OCI-LY1 (cell line): ENCODE data around the gene ANK3.

Experiments
- H2AFZ ChIP-seq: fragments of 200-600 bp; sonication (generic), shearing (Covaris generic); 2 replicates; pipeline ENCODE4 v1.6.0; 2014; ENCODE audit warnings: antibody characterized with exemption, mild to moderate bottlenecking, low read length
- H3F3A ChIP-seq: fragments of 200-600 bp; sonication (generic), shearing (Covaris generic); 2 replicates; pipeline ENCODE4 v1.6.0; 2014; ENCODE audit warnings: mild to moderate bottlenecking, antibody characterized with exemption, low read length, moderate library complexity; ENCODE audit not compliant: insufficient read depth
- H3K27ac ChIP-seq: fragments of 200-600 bp; sonication (generic); 2 replicates; pipeline ENCODE4 v1.5.1; 2014; ENCODE audit warnings: low read length, mixed run types, mild to moderate bottlenecking, low read depth; ENCODE audit not compliant: poor library complexity, severe bottlenecking
- H3K27me3 ChIP-seq: fragments of 200-600 bp; sonication (generic); 2 replicates; pipeline ENCODE4 v1.6.0; 2014; ENCODE audit warnings: antibody characterized with exemption, mild to moderate bottlenecking, low read length, moderate library complexity; ENCODE audit not compliant: insufficient read depth
- H3K36me3 ChIP-seq: fragments of 200-600 bp; sonication (generic); 2 replicates; pipeline ENCODE4 v1.6.1; 2014; ENCODE audit warnings: mild to moderate bottlenecking, antibody characterized with exemption, low read length, moderate library complexity, mixed read lengths; ENCODE audit not compliant: insufficient read depth
- H3K4me1 ChIP-seq: fragments of 200-600 bp; sonication (generic); 2 replicates; pipeline ENCODE4 v1.5.1; 2014; ENCODE audit warnings: mild to moderate bottlenecking, low read length, moderate library complexity; ENCODE audit not compliant: insufficient read depth, severe bottlenecking
- H3K4me2 ChIP-seq: fragments of 200-600 bp; sonication (generic), shearing (Covaris generic); 2 replicates; pipeline ENCODE4 v1.6.1; 2014; ENCODE audit warnings: low read length
- H3K4me3 ChIP-seq: fragments of 200-600 bp; sonication (generic); 2 replicates; pipeline ENCODE4 v1.5.1; 2014; ENCODE audit warnings: low read length, low read depth, mild to moderate bottlenecking, mixed read lengths; ENCODE audit not compliant: poor library complexity, severe bottlenecking
- H3K79me2 ChIP-seq: fragments of 200-600 bp; shearing (Covaris generic); 2 replicates; pipeline ENCODE4 v1.6.1; 2016; ENCODE audit warnings: mixed run types, low read length, mixed read lengths; ENCODE audit not compliant: insufficient read depth
- H3K9ac ChIP-seq: fragments of 200-600 bp; sonication (generic), shearing (Covaris generic); 2 replicates; pipeline ENCODE4 v1.6.1; 2014; ENCODE audit warnings: mild to moderate bottlenecking, low read length, mixed read lengths
- H3K9me2 ChIP-seq: fragments of 200-600 bp; sonication (generic), shearing (Covaris generic); 2 replicates; pipeline ENCODE4 v1.6.1; 2014; ENCODE audit warnings: low read depth, mild to moderate bottlenecking, low read length, mixed read lengths
- H3K9me3 ChIP-seq: fragments of 200-600 bp; shearing (Covaris generic); 2 replicates; pipeline ENCODE4 v1.6.1; 2014; ENCODE audit warnings: low read length, mixed read lengths
- H4K20me1 ChIP-seq: fragments of 200-600 bp; sonication (generic), shearing (Covaris generic); 2 replicates; pipeline ENCODE4 v1.6.0; 2016; ENCODE audit warnings: mild to moderate bottlenecking, low read length; ENCODE audit not compliant: insufficient read depth
- EZH2 ChIP-seq: fragments of 200-600 bp; sonication (generic), shearing (Covaris generic); IDR thresholded peaks from 2 replicates; pipeline ENCODE4 v1.8.0; 2017; ENCODE audit warnings: borderline replicate concordance, mixed run types, mild to moderate bottlenecking, antibody characterized with exemption, low read length, moderate library complexity, mixed read lengths
- TF ChIP-seq, protein P1 (sequence below): fragments of 200-600 bp; sonication (generic), shearing (Covaris generic); IDR thresholded peaks from 2 replicates; pipeline ENCODE4 v1.5.1; 2017; ENCODE audit warnings: mild to moderate bottlenecking, antibody characterized with exemption, low read length, moderate library complexity, mixed read lengths

The ANK3 gene

DNA sequence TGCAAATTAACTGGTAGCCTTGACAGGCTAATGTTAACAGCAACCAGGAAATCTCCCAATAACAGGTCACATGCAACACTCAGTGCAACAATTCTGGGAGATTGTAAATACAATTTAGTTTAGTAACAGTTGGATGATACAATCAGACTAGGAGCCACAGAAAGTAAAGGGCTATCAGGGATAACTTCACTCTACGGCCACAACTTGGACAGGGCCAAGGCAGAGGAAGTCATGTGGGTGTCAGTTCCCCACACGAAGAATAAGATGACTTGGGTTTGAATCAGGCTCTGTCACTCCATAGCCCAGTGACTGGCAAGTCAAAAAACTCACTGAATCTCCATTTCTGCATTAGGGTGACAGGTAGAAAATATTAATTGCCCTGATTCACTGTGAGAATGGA, 266.0 kb downstream of the ANK3 start:
- Histone ChIP-seq H3K9me3 (no peaks in the 10 kb centered on the region), H3K4me1 (no peaks in the 10 kb centered on the region), H3K27me3 (no peaks in the 10 kb centered on the region), H3K36me3 (no peaks in the 10 kb centered on the region), H3K4me2 (no peak overlapping the region), H4K20me1 (no peaks in the 10 kb centered on the region), H3F3A (no peaks in the 10 kb centered on the region), H3K79me2 (no peaks in the 10 kb centered on the region), H3K9ac (no peak overlapping the region), H3K9me2 (no peaks in the 10 kb centered on the region), H3K27ac (no peak overlapping the region), H2AFZ (no peak overlapping the region), H3K4me3 (no peak overlapping the region)
- TF ChIP-seq, protein P1, sequence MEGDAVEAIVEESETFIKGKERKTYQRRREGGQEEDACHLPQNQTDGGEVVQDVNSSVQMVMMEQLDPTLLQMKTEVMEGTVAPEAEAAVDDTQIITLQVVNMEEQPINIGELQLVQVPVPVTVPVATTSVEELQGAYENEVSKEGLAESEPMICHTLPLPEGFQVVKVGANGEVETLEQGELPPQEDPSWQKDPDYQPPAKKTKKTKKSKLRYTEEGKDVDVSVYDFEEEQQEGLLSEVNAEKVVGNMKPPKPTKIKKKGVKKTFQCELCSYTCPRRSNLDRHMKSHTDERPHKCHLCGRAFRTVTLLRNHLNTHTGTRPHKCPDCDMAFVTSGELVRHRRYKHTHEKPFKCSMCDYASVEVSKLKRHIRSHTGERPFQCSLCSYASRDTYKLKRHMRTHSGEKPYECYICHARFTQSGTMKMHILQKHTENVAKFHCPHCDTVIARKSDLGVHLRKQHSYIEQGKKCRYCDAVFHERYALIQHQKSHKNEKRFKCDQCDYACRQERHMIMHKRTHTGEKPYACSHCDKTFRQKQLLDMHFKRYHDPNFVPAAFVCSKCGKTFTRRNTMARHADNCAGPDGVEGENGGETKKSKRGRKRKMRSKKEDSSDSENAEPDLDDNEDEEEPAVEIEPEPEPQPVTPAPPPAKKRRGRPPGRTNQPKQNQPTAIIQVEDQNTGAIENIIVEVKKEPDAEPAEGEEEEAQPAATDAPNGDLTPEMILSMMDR: no peak
- TF ChIP-seq EZH2: no peak

DNA sequence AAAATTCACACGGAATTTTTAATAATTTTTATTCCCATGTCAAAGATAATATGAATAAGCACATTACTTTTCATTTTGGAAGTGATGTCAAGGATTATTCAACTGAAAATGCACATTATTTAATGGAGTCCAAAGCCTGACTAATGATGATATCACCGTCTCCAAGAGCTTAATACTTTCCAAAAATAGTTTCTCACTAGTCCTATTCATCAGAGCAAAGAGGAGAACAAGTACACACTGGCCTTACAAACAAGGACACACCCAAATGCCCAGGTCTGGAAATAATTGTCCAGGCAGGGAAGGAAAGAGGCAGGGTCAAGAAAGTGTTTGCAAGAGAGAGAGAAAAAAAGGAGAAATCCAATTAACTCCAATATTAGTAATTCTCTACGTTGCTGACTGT, 266.5 kb downstream of the ANK3 start:
- TF ChIP-seq, protein P1: no peak
- Histone ChIP-seq H3F3A (no peaks in the 10 kb centered on the region), H3K36me3 (no peaks in the 10 kb centered on the region), H3K79me2 (no peaks in the 10 kb centered on the region), H3K4me2 (no peak overlapping the region), H3K9me2 (no peaks in the 10 kb centered on the region), H3K4me1 (no peaks in the 10 kb centered on the region), H3K9ac (no peak overlapping the region), H3K4me3 (no peak overlapping the region), H3K27ac (no peak overlapping the region), H2AFZ (no peak overlapping the region), H3K27me3 (no peaks in the 10 kb centered on the region), H4K20me1 (no peaks in the 10 kb centered on the region), H3K9me3 (no peaks in the 10 kb centered on the region)

DNA sequence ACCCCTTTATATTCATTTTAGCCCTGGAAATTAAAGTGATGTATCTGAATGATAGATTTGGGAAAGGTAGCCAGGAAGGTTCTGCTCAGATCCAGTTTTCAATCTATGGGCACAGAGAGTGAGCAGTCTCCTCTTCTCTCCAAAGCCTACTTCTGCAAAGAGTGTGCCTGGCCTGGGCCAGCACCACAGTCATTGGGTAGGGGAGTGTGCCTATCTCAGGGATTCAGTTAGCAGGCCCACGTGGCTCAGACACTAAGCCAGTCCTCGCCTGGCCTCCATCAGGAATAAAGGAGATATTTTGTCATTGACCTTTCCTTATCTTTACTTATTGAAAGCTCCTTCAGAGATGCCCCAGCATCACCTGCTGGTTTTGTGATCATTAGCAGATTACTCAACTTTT, 267.5 kb downstream of the ANK3 start:
- H3K9me3 ChIP-seq: no peaks in the 10 kb centered on the region
- no peaks in the 10 kb centered on the region for H3F3A ChIP-seq
- TF ChIP-seq EZH2: no peak
- TF ChIP-seq, protein P1: no peak
- H4K20me1 ChIP-seq: no peaks in the 10 kb centered on the region
- no peaks in the 10 kb centered on the region for H3K79me2 ChIP-seq
- no peak overlapping the region for H3K9ac ChIP-seq
- H3K4me3 ChIP-seq: no peak overlapping the region
- no peaks in the 10 kb centered on the region for H3K36me3 ChIP-seq
- no peak overlapping the region for H3K27ac ChIP-seq
- no peaks in the 10 kb centered on the region for H3K9me2 ChIP-seq
- no peak overlapping the region for H3K4me2 ChIP-seq
- no peaks in the 10 kb centered on the region for H3K27me3 ChIP-seq
- no peak overlapping the region for H2AFZ ChIP-seq
- H3K4me1 ChIP-seq: no peaks in the 10 kb centered on the region
